Fibroblast of the aortic adventitia (primary cell): ENCODE data around the gene FZD4. TPM values are rescaled to one million over a fixed set of nuclear protein-coding genes. Genes with fewer than 3 reads are reported as not detected.
"Not testable (repeated sequence)": the region's sequence is repeated elsewhere in the genome, so short reads cannot be mapped to it uniquely, and the experiment has no call there.

Experiments used
- DNase-seq: peaks from one replicate; pipeline ENCODE4 v3.0.0-alpha.2; 2010; ENCODE audit warnings: low read depth
- H3K4me3 ChIP-seq: 2 replicates; pipeline ENCODE4 v1.5.1; 2011; ENCODE audit warnings: low read depth, mild to moderate bottlenecking, control low read depth, low read length, moderate library complexity
- total RNA-seq: library from RNA; depleted of rRNA; stranded (reverse); fragments of >200 nt; gene quantifications from 2 replicates; pipeline ENCODE4 v1.2.3, GENCODE V29; 2012; ENCODE audit warnings: low replicate concordance
- TF ChIP-seq, protein P1 (sequence below): IDR thresholded peaks from 2 replicates; pipeline ENCODE4 v1.5.1; 2011; ENCODE audit warnings: mild to moderate bottlenecking, low read length, control low read depth, inconsistent platforms; ENCODE audit not compliant: insufficient read depth

Gene FZD4
- total RNA-seq, 1 donor: 50.2 TPM

DNA sequence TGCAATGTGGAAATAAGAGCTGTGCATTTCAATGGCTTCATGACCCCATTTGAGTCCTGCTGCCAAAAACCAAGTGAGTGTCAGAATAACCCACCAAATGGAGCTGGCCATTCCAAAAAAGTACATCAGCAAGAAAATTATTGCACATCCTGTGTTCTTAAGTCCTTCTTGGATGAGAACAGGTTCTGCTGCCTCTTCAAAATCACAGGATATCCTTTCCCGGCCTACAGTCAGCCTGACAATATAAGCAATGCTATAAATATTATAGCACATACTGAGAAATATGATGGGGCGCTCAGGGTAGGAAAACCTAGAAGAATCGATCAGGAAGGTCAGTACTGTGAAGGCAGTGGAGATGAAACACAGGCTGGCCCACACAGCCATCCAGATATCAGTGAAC lies 3.5 kb downstream of the FZD4 start:
- peak overlapping the region; percentile 79 for H3K4me3 ChIP-seq
- DNase-seq: no peak
- TF ChIP-seq, protein P1, sequence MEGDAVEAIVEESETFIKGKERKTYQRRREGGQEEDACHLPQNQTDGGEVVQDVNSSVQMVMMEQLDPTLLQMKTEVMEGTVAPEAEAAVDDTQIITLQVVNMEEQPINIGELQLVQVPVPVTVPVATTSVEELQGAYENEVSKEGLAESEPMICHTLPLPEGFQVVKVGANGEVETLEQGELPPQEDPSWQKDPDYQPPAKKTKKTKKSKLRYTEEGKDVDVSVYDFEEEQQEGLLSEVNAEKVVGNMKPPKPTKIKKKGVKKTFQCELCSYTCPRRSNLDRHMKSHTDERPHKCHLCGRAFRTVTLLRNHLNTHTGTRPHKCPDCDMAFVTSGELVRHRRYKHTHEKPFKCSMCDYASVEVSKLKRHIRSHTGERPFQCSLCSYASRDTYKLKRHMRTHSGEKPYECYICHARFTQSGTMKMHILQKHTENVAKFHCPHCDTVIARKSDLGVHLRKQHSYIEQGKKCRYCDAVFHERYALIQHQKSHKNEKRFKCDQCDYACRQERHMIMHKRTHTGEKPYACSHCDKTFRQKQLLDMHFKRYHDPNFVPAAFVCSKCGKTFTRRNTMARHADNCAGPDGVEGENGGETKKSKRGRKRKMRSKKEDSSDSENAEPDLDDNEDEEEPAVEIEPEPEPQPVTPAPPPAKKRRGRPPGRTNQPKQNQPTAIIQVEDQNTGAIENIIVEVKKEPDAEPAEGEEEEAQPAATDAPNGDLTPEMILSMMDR: no peak

DNA sequence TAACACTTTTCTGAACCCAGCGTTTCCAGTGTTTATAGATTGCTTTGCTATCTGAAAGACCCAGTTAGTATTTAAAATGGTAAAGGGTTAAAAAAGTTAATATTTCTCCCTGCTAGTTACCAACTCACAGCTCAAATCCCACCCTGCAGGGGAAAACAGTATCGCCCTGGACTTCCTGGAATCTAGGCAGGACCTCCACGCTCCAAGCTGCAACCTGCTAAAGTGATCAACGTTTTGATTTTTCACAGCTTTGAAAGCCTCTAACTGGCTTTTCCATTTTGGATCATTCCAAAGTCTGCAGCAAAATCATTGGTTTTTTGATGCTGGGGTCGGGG lies 4.6 kb downstream of the FZD4 start:
- TF ChIP-seq, protein P1: no peak
- DNase-seq: no peak
- peak overlapping the region; percentile 47 for H3K4me3 ChIP-seq

DNA sequence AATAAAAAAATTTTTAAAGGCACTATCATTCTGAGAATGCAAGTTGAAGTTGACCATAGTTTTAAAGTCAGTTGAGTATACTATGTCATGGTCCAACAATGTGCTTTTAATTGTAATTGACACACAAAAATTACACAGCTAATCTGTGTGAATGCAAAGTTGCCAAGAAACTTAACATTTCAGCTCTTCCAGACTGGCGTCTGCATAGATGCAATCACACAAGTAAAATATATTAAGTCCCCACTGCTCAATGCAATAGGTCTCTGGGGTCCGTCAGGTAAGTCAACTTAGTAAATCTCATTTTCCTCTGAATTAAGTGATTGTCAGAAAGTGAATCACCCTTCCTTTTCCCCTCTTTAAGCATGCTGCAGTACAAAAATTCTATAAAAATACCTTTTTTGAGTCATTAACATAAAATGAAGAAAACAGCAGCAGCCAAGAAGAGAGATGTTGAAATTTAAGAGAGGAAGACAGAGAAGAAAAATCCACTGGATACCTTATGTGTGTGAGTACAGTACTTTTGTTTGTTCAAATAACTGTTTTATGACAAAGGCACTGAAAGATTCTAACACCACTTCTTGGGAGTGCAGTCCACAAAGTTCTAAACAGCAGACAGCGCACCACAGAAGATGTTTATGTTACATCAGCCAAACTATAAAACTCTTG lies 5.1 kb downstream of the FZD4 start:
- DNase-seq: peak; percentile 48
- TF ChIP-seq, protein P1: no peak
- H3K4me3 ChIP-seq: peak overlapping the region; percentile 47

DNA sequence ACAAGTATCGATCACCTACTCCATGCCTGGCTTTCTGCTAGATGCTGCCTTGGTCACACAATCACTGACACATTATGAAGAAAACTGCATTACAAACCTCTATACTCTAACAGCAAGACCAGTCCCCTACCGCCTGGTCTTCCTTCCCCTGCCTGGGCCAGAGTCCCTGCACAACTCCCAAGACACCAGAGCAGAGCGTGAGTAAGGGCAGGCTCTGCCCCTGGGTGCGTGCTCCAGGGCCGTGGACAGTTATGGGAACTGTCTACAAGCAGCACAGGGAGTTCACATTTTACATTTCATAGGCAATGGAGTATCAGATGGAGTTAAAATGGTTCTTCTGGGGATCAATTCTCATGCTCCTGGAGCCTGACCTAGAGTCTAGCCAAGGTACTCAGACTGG lies 6.5 kb downstream of the FZD4 start:
- TF ChIP-seq, protein P1: no peak
- H3K4me3 ChIP-seq: peak overlapping the region; percentile 9

DNA sequence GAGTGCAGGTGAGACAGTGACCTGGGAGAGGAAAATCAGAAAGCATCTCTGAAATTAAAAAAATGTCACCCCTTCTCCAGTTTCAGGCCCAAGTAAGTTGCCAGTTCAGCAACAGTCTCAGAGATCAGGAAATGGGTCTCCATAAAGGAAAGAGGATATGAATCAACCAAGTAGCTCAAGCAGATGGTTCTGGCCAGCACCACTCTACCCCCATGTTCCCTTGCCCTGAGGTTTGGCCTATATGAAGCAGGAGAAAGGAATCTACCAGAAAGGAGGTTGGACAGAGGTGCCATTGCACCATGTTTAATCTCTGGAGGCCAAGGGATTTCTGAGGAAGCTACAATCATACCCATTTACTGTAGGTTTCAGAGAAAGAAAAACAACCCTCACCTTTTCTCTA lies 7.7 kb downstream of the FZD4 start:
- TF ChIP-seq, protein P1: no peak
- DNase-seq: peak; percentile 42
- H3K4me3 ChIP-seq: no peak overlapping the region

More for the DNA sequence above, 6.5 kb downstream of the FZD4 start:
- DNase-seq: no peak

DNA sequence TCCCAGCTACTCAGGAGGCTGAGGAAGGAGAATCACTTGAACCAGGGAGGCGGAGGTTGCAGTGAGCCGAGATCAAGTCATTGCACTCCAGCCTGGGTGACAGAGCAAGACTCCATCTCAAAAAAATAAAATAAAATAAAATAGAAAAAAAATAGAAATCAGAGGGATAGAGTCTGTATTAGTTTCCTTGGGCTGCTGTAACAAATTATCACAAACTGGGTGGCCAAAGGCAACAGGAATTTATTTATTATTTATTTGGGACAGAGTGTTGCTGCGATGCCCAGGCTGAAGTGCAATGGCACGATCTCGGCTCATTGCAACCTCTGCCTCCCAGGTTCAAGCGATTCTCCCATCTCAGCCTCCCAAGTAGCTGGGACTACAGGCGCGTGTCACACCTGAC lies 11.7 kb downstream of the FZD4 start:
- not testable (repeated sequence) for H3K4me3 ChIP-seq, DNase-seq

DNA sequence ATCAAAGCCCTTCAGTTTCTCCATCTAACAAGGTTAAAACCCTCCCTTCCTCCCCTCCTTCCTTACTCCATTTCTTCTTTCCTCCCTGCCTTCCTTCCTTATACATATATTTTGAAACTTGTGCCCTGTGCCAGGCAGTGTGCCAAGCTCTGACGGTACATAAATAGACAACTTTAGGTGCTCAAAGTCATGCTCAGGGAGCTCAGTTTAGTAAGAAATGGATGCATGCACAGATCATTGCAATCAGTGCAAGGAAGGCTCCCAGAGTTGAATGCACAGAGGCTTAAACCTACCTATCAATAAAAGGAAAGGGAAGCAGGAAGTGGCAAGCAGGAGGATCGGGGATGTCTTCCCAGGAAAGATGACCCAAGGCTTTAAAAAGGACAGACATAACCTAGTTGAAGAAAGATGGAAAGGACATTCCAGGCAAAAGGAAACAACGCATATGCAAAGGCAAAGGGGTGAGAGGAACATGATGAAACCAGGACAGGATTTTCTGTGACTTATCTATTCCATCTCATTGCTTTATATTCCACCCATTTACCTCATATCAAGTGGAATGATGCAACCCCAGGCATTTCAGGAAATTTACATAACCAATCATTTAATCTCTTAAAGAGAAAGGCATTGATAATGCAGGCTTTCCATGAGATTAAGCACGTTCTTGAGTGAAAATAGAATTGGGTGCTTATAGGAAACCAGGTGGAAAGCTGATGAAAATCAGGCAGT lies 13.2 kb downstream of the FZD4 start:
- TF ChIP-seq, protein P1: no peak
- peak overlapping the region; percentile 66 for H3K4me3 ChIP-seq
- peak; percentile 81 for DNase-seq
